ENCODE data around the gene SPHKAP.

DNA sequence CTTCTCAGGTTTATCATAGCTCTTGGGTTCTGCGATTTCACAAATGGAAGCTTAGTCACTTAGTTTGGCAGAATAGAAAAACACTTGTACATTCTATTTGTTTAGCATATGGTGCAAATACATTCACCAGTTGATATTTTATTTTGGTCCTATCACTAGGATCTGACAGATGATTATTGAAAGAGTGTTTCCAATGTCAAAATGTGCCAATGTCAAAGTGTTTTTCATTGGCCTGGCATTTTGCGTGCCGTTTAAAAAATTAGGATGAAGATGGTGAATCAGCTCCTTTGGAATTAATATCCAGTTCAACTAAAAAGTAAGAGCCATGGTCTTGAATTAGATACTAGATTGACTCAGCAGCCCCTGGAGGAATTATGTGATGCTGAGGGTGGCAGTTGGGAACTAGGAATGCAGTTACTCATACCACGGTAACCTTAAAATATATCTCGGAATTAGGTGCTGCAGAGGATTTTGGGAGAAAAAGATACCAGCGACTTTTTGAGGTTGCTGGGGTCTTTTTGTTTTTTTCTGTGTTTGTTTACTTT, 87.0 kb downstream of the SPHKAP start:
- TF ChIP-seq, protein P1, sequence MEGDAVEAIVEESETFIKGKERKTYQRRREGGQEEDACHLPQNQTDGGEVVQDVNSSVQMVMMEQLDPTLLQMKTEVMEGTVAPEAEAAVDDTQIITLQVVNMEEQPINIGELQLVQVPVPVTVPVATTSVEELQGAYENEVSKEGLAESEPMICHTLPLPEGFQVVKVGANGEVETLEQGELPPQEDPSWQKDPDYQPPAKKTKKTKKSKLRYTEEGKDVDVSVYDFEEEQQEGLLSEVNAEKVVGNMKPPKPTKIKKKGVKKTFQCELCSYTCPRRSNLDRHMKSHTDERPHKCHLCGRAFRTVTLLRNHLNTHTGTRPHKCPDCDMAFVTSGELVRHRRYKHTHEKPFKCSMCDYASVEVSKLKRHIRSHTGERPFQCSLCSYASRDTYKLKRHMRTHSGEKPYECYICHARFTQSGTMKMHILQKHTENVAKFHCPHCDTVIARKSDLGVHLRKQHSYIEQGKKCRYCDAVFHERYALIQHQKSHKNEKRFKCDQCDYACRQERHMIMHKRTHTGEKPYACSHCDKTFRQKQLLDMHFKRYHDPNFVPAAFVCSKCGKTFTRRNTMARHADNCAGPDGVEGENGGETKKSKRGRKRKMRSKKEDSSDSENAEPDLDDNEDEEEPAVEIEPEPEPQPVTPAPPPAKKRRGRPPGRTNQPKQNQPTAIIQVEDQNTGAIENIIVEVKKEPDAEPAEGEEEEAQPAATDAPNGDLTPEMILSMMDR (IDR thresholded peaks at IDR 0.05; ENCODE audit: insufficient read depth, low read depth, low read length) = no peak
- no peak for TF ChIP-seq EZH2 (IDR thresholded peaks at IDR 0.05; ENCODE audit: insufficient read depth, low read length)

Data from astrocyte (in vitro differentiated cells and primary cell).